ENCODE data around the gene PLEKHA6. TPM values are rescaled to one million over a fixed set of nuclear protein-coding genes. Genes with fewer than 3 reads are reported as not detected.

Gene PLEKHA6
- total and polyA plus RNA-seq, 2 of the 4 experiments (the other 2 are of a cell fraction): 8.2 to 19.9 TPM

- ATAC-seq (ENCODE audit: low read depth): no peak
- H4K20me1 ChIP-seq (ENCODE audit: insufficient read depth, low read length): no peaks in the 10 kb centered on the region
- H3K9me3 ChIP-seq (ENCODE audit: control insufficient read depth, insufficient read depth, low read length): no peaks in the 10 kb centered on the region
- peak overlapping the region; percentile 66 for H4K91ac ChIP-seq (ENCODE audit: insufficient read depth, low read depth, low read length)
- peaks cover 36% of the 10 kb centered on the region for H3K4me1 ChIP-seq (ENCODE audit: control insufficient read depth, insufficient read depth, low read length)
- no peak overlapping the region for H3K4me2 ChIP-seq (ENCODE audit: low read depth, low read length)
- no peak overlapping the region for H3K27ac ChIP-seq (ENCODE audit: insufficient read depth, low read length)
- no peak overlapping the region for H3K9ac ChIP-seq (ENCODE audit: low read depth, low read length)
- H2BK120ac ChIP-seq (ENCODE audit: low read depth, low read length): peak overlapping the region; percentile 63
- no peak overlapping the region for H3K23ac ChIP-seq (ENCODE audit: low read depth, low read length)
- peak overlapping the region; percentile 3; the same call in 1 of the 2 replicates for H3K18ac ChIP-seq (ENCODE audit: low read depth, low read length)
- peak overlapping the region; percentile 73 for H3K4ac ChIP-seq (ENCODE audit: low read depth, low read length)
- 0 out of 3 replicates have a peak overlapping the region, but pooled peaks have one; percentile 40 for H2BK15ac ChIP-seq (ENCODE audit: low read depth, low read length)
- no peak overlapping the region for H3K56ac ChIP-seq (ENCODE audit: extremely low read depth, insufficient read depth, low read length)
- no peak for DNase-seq
- peak overlapping the region; percentile 25 for H2BK5ac ChIP-seq (ENCODE audit: low read depth, low read length, poor library complexity, severe bottlenecking)
- intact Hi-C loops (cut with micrococcal nuclease): loop anchor here (10.0 kb wide), 1 partner anchor 62 kb away; the partner anchor contains the start of gene PLEKHA6
- ChIA-PET POLR2A (ENCODE audit: unreplicated experiment) (no interaction called here), CTCF (no interaction called here)
- H2AFZ ChIP-seq (replicated peaks; ENCODE audit: low read length, poor library complexity): no peak overlapping the region
- H3K9me1 ChIP-seq (ENCODE audit: insufficient read depth, low read length): peaks cover 23% of the 10 kb centered on the region
- no peaks in the 10 kb centered on the region for H3K36me3 ChIP-seq (ENCODE audit: control insufficient read depth, insufficient read depth, low read length)
- no TSS peak for BruUV-seq (replicated peaks)
- no peak overlapping the region for H2AK9ac ChIP-seq (replicated peaks; ENCODE audit: low read depth, low read length, poor library complexity)
- dilution Hi-C loops (cut with HindIII; ENCODE audit: low sequenced_read_pairs, unreplicated experiment): no loop called here
- H4K8ac ChIP-seq (ENCODE audit: low read depth in 2 of 2, low read length in 2 of 2): peak overlapping the region in 1 of 2 experiments; percentile 49; a peak in 1 of 4 replicates
- H3K79me1 ChIP-seq (ENCODE audit: low read depth in 1 of 2, low read length in 2 of 2): peaks cover 0 to 4% of the 10 kb centered on the region in 2 experiments; a peak in 2 of 4 replicates
- no peak overlapping the region for H4K5ac ChIP-seq (ENCODE audit: low read depth, low read length)
- WGBS, 2 experiments (ENCODE audit: extremely low coverage in 2 of 2, insufficient read length in 1 of 2): no CpG with 5 or more reads among the region's 5 CpGs
- peak overlapping the region; percentile 85 for H2AK5ac ChIP-seq (ENCODE audit: low read depth, low read length)
- no peak overlapping the region for H3K4me3 ChIP-seq (ENCODE audit: insufficient read depth, low read depth, low read length)
- TF ChIP-seq CEBPB (IDR thresholded peaks at IDR 0.05; ENCODE audit: low read depth, low read length): no peak
- H3K14ac ChIP-seq (replicated peaks; ENCODE audit: low read depth, low read length): no peak overlapping the region
- no peaks in the 10 kb centered on the region for H3K27me3 ChIP-seq (ENCODE audit: control insufficient read depth, insufficient read depth, low read length)
- in situ Hi-C loops (cut with MboI; ENCODE audit: low sequenced_read_pairs): no loop called here
- H2BK20ac ChIP-seq (ENCODE audit: low read depth, low read length): peak overlapping the region; percentile 55; the same call in 1 of the 2 replicates
Measured at GRCh38 chr1:204292740-204293139, 67.0 kb downstream of the PLEKHA6 start.

All from IMR-90 (cell line).